HEK293 (cell line): ENCODE data around the gene NAV2.
"Not testable (repeated sequence)": the region's sequence is repeated elsewhere in the genome, so short reads cannot be mapped to it uniquely, and the experiment has no call there.

Experiments used
- CTCF ChIA-PET: fragments of 350-600 bp; formaldehyde crosslinking; extraction: SDS; loops from one replicate; lab custom pipeline; 2021; ENCODE audit warnings: antibody characterized with exemption; lab: Yijun Ruan, JAX
- POLR2A ChIA-PET: fragments of 300-600 bp; formaldehyde crosslinking; extraction: SDS; loops from one replicate; lab custom pipeline; 2020; ENCODE audit warnings: antibody characterized with exemption, inconsistent platforms; lab: Yijun Ruan, JAX
- H3K27ac ChIP-seq: fragments of 200-500 bp; sonication (Bioruptor generic); 2 replicates; pipeline ENCODE4 v1.5.1; 2014; ENCODE audit warnings: low read depth, low read length, control low read depth, inconsistent platforms; ENCODE audit errors: extremely low read depth
- H3K36me3 ChIP-seq, 2 experiments: fragments of 200-500 bp in 1 of 2; sonication (Bioruptor generic) in 1 of 2; 1 replicate in 1 of 2; 2 replicates in 1 of 2; pipeline ENCODE4 v1.5.1; 2014 to 2017; ENCODE audit warnings: inconsistent platforms in 2 of 2, low read length in 2 of 2; ENCODE audit not compliant: control insufficient read depth in 2 of 2, insufficient read depth in 1 of 2
- H3K4me1 ChIP-seq: fragments of 200-500 bp; sonication (Bioruptor generic); 2 replicates; pipeline ENCODE4 v1.5.1; 2014; ENCODE audit warnings: mild to moderate bottlenecking, low read length, inconsistent platforms; ENCODE audit not compliant: control insufficient read depth, insufficient read depth
- H3K4me3 ChIP-seq: 2 replicates; pipeline ENCODE4 v1.5.1; 2011; ENCODE audit warnings: low read depth, mild to moderate bottlenecking, control low read depth, low read length, moderate library complexity
- H3K9me3 ChIP-seq: fragments of 200-500 bp; sonication (Bioruptor generic); 2 replicates; pipeline ENCODE4 v1.5.1; 2014; ENCODE audit warnings: low read depth, low read length, inconsistent platforms; ENCODE audit not compliant: control insufficient read depth, insufficient read depth
- MEIS1 ChIP-seq: sonication (generic); formaldehyde crosslinking; IDR thresholded peaks from 2 replicates; pipeline ENCODE4 v1.8.1; 2022; ENCODE audit warnings: missing genetic modification reagents, mild to moderate bottlenecking, borderline replicate concordance
- ZBTB7A ChIP-seq: fragments of 450-650 bp; formaldehyde crosslinking; IDR thresholded peaks from 2 replicates; pipeline ENCODE4 v1.5.1; 2016; ENCODE audit warnings: low read depth, missing biosample characterization, missing genetic modification characterization
- ZFHX2 ChIP-seq: fragments of 450-650 bp; formaldehyde crosslinking; conservative IDR thresholded peaks from 2 replicates; pipeline ENCODE4 v1.5.1; 2016; ENCODE audit warnings: missing biosample characterization, missing genetic modification characterization
- ZNF112 ChIP-seq: fragments of 450-650 bp; formaldehyde crosslinking; IDR thresholded peaks from 2 replicates; pipeline ENCODE4 v1.5.0; 2017; ENCODE audit warnings: missing biosample characterization, missing genetic modification characterization
- ZNF121 ChIP-seq: fragments of 450-650 bp; formaldehyde crosslinking; IDR thresholded peaks from 2 replicates; pipeline ENCODE4 v1.5.1; 2016; ENCODE audit warnings: missing biosample characterization, missing genetic modification characterization
- ZNF174 ChIP-seq: fragments of 450-650 bp; formaldehyde crosslinking; IDR thresholded peaks from 2 replicates; pipeline ENCODE4 v1.5.0; 2017; ENCODE audit warnings: missing biosample characterization, mild to moderate bottlenecking, missing genetic modification characterization
- ZNF311 ChIP-seq: fragments of 450-650 bp; formaldehyde crosslinking; IDR thresholded peaks from 2 replicates; pipeline ENCODE4 v1.5.1; 2017; ENCODE audit warnings: missing biosample characterization, missing genetic modification characterization, borderline replicate concordance
- ZNF394 ChIP-seq: fragments of 450-650 bp; formaldehyde crosslinking; IDR thresholded peaks from 2 replicates; pipeline ENCODE4 v1.5.1; 2016; ENCODE audit warnings: missing biosample characterization, missing genetic modification characterization, mild to moderate bottlenecking, moderate library complexity, borderline replicate concordance
- ZNF433 ChIP-seq: fragments of 450-650 bp; formaldehyde crosslinking; IDR thresholded peaks from 2 replicates; pipeline ENCODE4 v1.5.1; 2016; ENCODE audit warnings: missing biosample characterization, missing genetic modification characterization, low read depth
- ZNF501 ChIP-seq: fragments of 450-650 bp; formaldehyde crosslinking; IDR thresholded peaks from 2 replicates; pipeline ENCODE4 v1.5.1; 2016; ENCODE audit warnings: missing biosample characterization, missing genetic modification characterization
- ZNF510 ChIP-seq: fragments of 450-650 bp; formaldehyde crosslinking; IDR thresholded peaks from 2 replicates; pipeline ENCODE4 v1.5.1; 2018; ENCODE audit warnings: mild to moderate bottlenecking, missing genetic modification characterization, missing biosample characterization; ENCODE audit not compliant: insufficient replicate concordance
- ZNF558 ChIP-seq: fragments of 450-650 bp; formaldehyde crosslinking; IDR thresholded peaks from 2 replicates; pipeline ENCODE4 v1.5.1; 2016; ENCODE audit warnings: missing biosample characterization, missing genetic modification characterization
- ZNF580 ChIP-seq: fragments of 450-650 bp; formaldehyde crosslinking; IDR thresholded peaks from 2 replicates; pipeline ENCODE4 v1.5.1; 2016; ENCODE audit warnings: missing biosample characterization, missing genetic modification characterization
- ZNF596 ChIP-seq: fragments of 450-650 bp; IDR thresholded peaks from 2 replicates; pipeline ENCODE4 v1.5.0; 2018; ENCODE audit warnings: missing biosample characterization, mild to moderate bottlenecking, missing genetic modification characterization, moderate library complexity
- ZNF623 ChIP-seq: fragments of 450-650 bp; formaldehyde crosslinking; IDR thresholded peaks from 2 replicates; pipeline ENCODE4 v1.5.1; 2016; ENCODE audit warnings: missing biosample characterization, missing genetic modification characterization
- ZNF654 ChIP-seq: fragments of 450-650 bp; formaldehyde crosslinking; IDR thresholded peaks from 2 replicates; pipeline ENCODE4 v1.5.1; 2016; ENCODE audit warnings: low read depth, missing biosample characterization, missing genetic modification characterization
- ZNF658 ChIP-seq: fragments of 450-650 bp; formaldehyde crosslinking; IDR thresholded peaks from 2 replicates; pipeline ENCODE4; 2016; ENCODE audit warnings: missing biosample characterization, missing genetic modification characterization
- ZNF777 ChIP-seq: fragments of 450-650 bp; formaldehyde crosslinking; IDR thresholded peaks from 2 replicates; pipeline ENCODE4 v1.5.1; 2017; ENCODE audit warnings: missing biosample characterization, missing genetic modification characterization, borderline replicate concordance
- ZNF837 ChIP-seq: fragments of 450-650 bp; formaldehyde crosslinking; IDR thresholded peaks from 2 replicates; pipeline ENCODE4 v1.5.1; 2016; ENCODE audit warnings: missing biosample characterization, missing genetic modification characterization
- TF ChIP-seq, protein P1 (sequence below): fragments of 450-650 bp; formaldehyde crosslinking; IDR thresholded peaks from 2 replicates; pipeline ENCODE4 v1.5.1; 2016; ENCODE audit warnings: missing biosample characterization, missing genetic modification characterization

NAV2 gene

GRCh38 chr11:20004866-20005265 lies 292.2 kb downstream of the NAV2 start (continued):
- TF ChIP-seq, protein P1, sequence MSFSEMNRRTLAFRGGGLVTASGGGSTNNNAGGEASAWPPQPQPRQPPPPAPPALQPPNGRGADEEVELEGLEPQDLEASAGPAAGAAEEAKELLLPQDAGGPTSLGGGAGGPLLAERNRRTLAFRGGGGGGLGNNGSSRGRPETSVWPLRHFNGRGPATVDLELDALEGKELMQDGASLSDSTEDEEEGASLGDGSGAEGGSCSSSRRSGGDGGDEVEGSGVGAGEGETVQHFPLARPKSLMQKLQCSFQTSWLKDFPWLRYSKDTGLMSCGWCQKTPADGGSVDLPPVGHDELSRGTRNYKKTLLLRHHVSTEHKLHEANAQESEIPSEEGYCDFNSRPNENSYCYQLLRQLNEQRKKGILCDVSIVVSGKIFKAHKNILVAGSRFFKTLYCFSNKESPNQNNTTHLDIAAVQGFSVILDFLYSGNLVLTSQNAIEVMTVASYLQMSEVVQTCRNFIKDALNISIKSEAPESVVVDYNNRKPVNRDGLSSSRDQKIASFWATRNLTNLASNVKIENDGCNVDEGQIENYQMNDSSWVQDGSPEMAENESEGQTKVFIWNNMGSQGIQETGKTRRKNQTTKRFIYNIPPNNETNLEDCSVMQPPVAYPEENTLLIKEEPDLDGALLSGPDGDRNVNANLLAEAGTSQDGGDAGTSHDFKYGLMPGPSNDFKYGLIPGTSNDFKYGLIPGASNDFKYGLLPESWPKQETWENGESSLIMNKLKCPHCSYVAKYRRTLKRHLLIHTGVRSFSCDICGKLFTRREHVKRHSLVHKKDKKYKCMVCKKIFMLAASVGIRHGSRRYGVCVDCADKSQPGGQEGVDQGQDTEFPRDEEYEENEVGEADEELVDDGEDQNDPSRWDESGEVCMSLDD (tag by site-specific recombination), result no peak
- TF ChIP-seq ZNF501 (tag by site-specific recombination) (no peak), ZNF596 (tag by site-specific recombination) (no peak)
- TF ChIP-seq, all 188 proteins: peak for 0

GRCh38 chr11:20005747-20006146 lies 293.1 kb downstream of the NAV2 start:
- H3K9me3 ChIP-seq, result no peaks in the 10 kb centered on the region
- H3K4me3 ChIP-seq, result no peak overlapping the region
- H3K27ac ChIP-seq, result no peak overlapping the region
- peaks cover 8% of the 10 kb centered on the region for H3K4me1 ChIP-seq
- POLR2A ChIA-PET, result no interaction called here
- no peaks in the 10 kb centered on the region for H3K36me3 ChIP-seq
- no peak for TF ChIP-seq MEIS1 (CRISPR knock-in tag)
- no peak for TF ChIP-seq ZNF311
- CTCF ChIA-PET, result no interaction called here

DNA sequence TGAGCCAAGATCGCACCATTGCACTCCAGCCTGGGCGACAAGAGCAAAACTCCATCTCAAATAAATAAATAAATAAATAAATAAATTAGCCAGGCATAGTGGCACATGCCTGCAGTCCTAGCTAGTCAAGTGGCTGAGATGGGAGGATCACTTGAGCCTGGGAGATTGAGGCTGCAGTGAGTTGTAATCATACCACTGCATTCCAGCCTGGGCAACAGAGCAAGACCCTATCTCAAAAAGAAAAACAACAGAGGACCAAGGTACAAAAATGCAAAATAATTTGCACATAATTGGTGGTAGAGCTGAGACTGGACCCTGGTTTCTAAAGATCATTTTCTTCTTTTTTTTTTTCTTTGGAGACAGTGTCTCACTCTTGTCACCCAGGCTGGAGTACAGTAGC lies 294.0 kb downstream of the NAV2 start:
- H3K9me3 ChIP-seq, H3K4me1 ChIP-seq, H3K4me3 ChIP-seq, H3K36me3 ChIP-seq, H3K27ac ChIP-seq, CTCF ChIA-PET, POLR2A ChIA-PET: not testable (repeated sequence)
- peak; percentile 54; the same call in 1 of the 2 replicates for TF ChIP-seq ZNF121

- no peak overlapping the region for H3K4me3 ChIP-seq
- TF ChIP-seq ZNF433 (tag by site-specific recombination) (no peak), ZNF174 (tag by site-specific recombination) (no peak), ZNF654 (tag by site-specific recombination) (no peak), ZNF777 (no peak), ZNF658 (tag by site-specific recombination) (no peak), ZFHX2 (tag by site-specific recombination) (no peak), ZNF623 (tag by site-specific recombination) (no peak), ZNF580 (tag by site-specific recombination) (no peak), ZNF837 (tag by site-specific recombination) (no peak), ZNF510 (tag by site-specific recombination) (no peak), MEIS1 (CRISPR knock-in tag) (no peak), ZNF558 (tag by site-specific recombination) (no peak), ZNF394 (tag by site-specific recombination) (no peak), ZBTB7A (tag by site-specific recombination) (no peak), ZNF112 (tag by site-specific recombination) (no peak)
- CTCF ChIA-PET, result no interaction called here
- POLR2A ChIA-PET, result no interaction called here
- H3K27ac ChIP-seq, result no peak overlapping the region
- peaks cover 6% of the 10 kb centered on the region for H3K4me1 ChIP-seq
- no peaks in the 10 kb centered on the region for H3K36me3 ChIP-seq
- no peaks in the 10 kb centered on the region for H3K9me3 ChIP-seq
These were observed 294.7 kb downstream of the NAV2 start for GRCh38 chr11:20007386-20007785.
